Measurements from ENCODE around the gene DNAH17.
"Not testable (repeated sequence)": the region's sequence is repeated elsewhere in the genome, so short reads cannot be mapped to it uniquely, and the experiment has no call there.

Gene DNAH17

GRCh38 chr17:78523934-78524655 is 53.1 kb downstream of the DNAH17 start:
- no peak for DNase-seq (ENCODE audit: low read depth, low spot score)

- DNase-seq (ENCODE audit: low read depth, low spot score), result no peak
Measured at GRCh38 chr17:78522031-78522809, 55.0 kb downstream of the DNAH17 start.

GRCh38 chr17:78517421-78517820 is 59.8 kb downstream of the DNAH17 start:
- DNase-seq (ENCODE audit: low read depth, low spot score), result no peak

GRCh38 chr17:78515480-78515879 is 61.7 kb downstream of the DNAH17 start:
- DNase-seq (ENCODE audit: low read depth, low spot score), result no peak

GRCh38 chr17:78514521-78514920 is 62.7 kb downstream of the DNAH17 start:
- no peak for DNase-seq (ENCODE audit: low read depth, low spot score)

GRCh38 chr17:78512976-78513375 is 64.2 kb downstream of the DNAH17 start:
- no peak for DNase-seq (ENCODE audit: low read depth, low spot score)

GRCh38 chr17:78510141-78511075 is 66.8 kb downstream of the DNAH17 start:
- DNase-seq (ENCODE audit: low read depth, low spot score), result no peak

GRCh38 chr17:78507526-78507925 is 69.7 kb downstream of the DNAH17 start:
- DNase-seq (ENCODE audit: low read depth, low spot score), result no peak

GRCh38 chr17:78506454-78507309 is 70.5 kb downstream of the DNAH17 start:
- DNase-seq (ENCODE audit: low read depth, low spot score), result no peak

GRCh38 chr17:78504156-78504925 is 72.9 kb downstream of the DNAH17 start:
- DNase-seq (ENCODE audit: low read depth, low spot score), result no peak

GRCh38 chr17:78503388-78503787 is 73.8 kb downstream of the DNAH17 start:
- DNase-seq (ENCODE audit: low read depth, low spot score), result not testable (repeated sequence)

- no peak for DNase-seq (ENCODE audit: low read depth, low spot score)
Measured at GRCh38 chr17:78502611-78503148, 74.5 kb downstream of the DNAH17 start.

- no peak for DNase-seq (ENCODE audit: low read depth, low spot score)
Measured at GRCh38 chr17:78501241-78502036, 75.8 kb downstream of the DNAH17 start.

GRCh38 chr17:78500806-78501205 is 76.4 kb downstream of the DNAH17 start:
- no peak for DNase-seq (ENCODE audit: low read depth, low spot score)

GRCh38 chr17:78499715-78500540 is 77.3 kb downstream of the DNAH17 start:
- DNase-seq (ENCODE audit: low read depth, low spot score), result no peak

GRCh38 chr17:78498848-78499247 is 78.3 kb downstream of the DNAH17 start:
- no peak for DNase-seq (ENCODE audit: low read depth, low spot score)

- DNase-seq (ENCODE audit: low read depth, low spot score), result peak; percentile 32
Measured at GRCh38 chr17:78497115-78497540, 80.1 kb downstream of the DNAH17 start.

GRCh38 chr17:78496311-78496710 is 80.9 kb downstream of the DNAH17 start:
- no peak for DNase-seq (ENCODE audit: low read depth, low spot score)
